Endothelial cell of umbilical vein (primary cell): ENCODE results near the gene EGFL7. TPM values are rescaled to one million over a fixed set of nuclear protein-coding genes. Genes with fewer than 3 reads are reported as not detected.

Source experiments
- BruUV-seq: library from RNA; stranded (reverse); fragments of 400-500 nt; replicated peaks from 2 replicates; lab custom pipeline; 2021; lab: Mats Ljungman, UMichigan
- CTCF ChIA-PET: fragments of 300-600, 350-600 bp; sonication (Branson Sonifier 250); formaldehyde crosslinking; loops from one replicate; lab custom pipeline; 2021; ENCODE audit warnings: antibody characterized with exemption, inconsistent platforms; lab: Charles Lee
- POLR2A ChIA-PET: fragments of 300-600, 350-600 bp; sonication (Branson Sonifier 250); formaldehyde crosslinking; loops from one replicate; lab custom pipeline; 2021; ENCODE audit warnings: antibody characterized with exemption, inconsistent platforms; lab: Charles Lee
- DNase-seq: peaks from one replicate; pipeline ENCODE4 v3.0.0-alpha.2; 2011; ENCODE audit warnings: low read depth, low spot score
- FAIRE-seq: peaks from 2 replicates; lab custom pipeline; 2011; peaks lifted over from hg19 to GRCh38; lab: Jason Lieb, UNC
- H2AFZ ChIP-seq: 2 replicates; pipeline ENCODE4 v1.6.0; 2012; ENCODE audit warnings: low read depth, low read length, control low read depth, inconsistent platforms
- H3K27ac ChIP-seq: 2 replicates; pipeline ENCODE4 v1.5.1; 2011; ENCODE audit warnings: low read depth, mild to moderate bottlenecking, control low read depth, low read length, moderate library complexity; ENCODE audit not compliant: insufficient read depth
- H3K27me3 ChIP-seq, 2 experiments: 2 replicates each; pipeline versions ENCODE4 v1.6.0 to v1.6.1; 2011; ENCODE audit warnings: low read length in 2 of 2, mixed read lengths in 1 of 2; ENCODE audit not compliant: control insufficient read depth in 2 of 2, insufficient read depth in 2 of 2
- H3K36me3 ChIP-seq, 2 experiments: 2 replicates in 1 of 2; 3 replicates in 1 of 2; pipeline ENCODE4 v1.5.1; 2011; ENCODE audit warnings: low read length in 2 of 2, mild to moderate bottlenecking in 1 of 2, moderate library complexity in 1 of 2; ENCODE audit not compliant: control insufficient read depth in 2 of 2, insufficient read depth in 2 of 2; ENCODE audit errors: extremely low read depth in 1 of 2
- H3K4me1 ChIP-seq: 3 replicates; pipeline ENCODE4 v1.5.1; 2011; ENCODE audit warnings: mild to moderate bottlenecking, low read length; ENCODE audit not compliant: control insufficient read depth, insufficient read depth; ENCODE audit errors: extremely low read depth
- H3K4me2 ChIP-seq: 2 replicates; pipeline ENCODE4 v1.6.1; 2011; ENCODE audit warnings: low read length, control low read depth, mixed read lengths; ENCODE audit not compliant: insufficient read depth
- H3K4me3 ChIP-seq, 3 experiments: fragments of 200-600 bp in 1 of 3; sonication (generic), shearing (Covaris generic) in 1 of 3; replicated peaks in 1 of 3; 2 replicates each; pipeline ENCODE4 v1.5.1; 2011 to 2016; ENCODE audit warnings: control low read depth in 3 of 3, low read length in 3 of 3, mild to moderate bottlenecking in 2 of 3, inconsistent platforms in 1 of 3, low read depth in 1 of 3, moderate library complexity in 1 of 3; ENCODE audit not compliant: insufficient read depth in 1 of 3
- H3K79me2 ChIP-seq: 2 replicates; pipeline ENCODE4 v1.6.0; 2012; ENCODE audit warnings: low read length, inconsistent platforms; ENCODE audit not compliant: control insufficient read depth, insufficient read depth
- H3K9ac ChIP-seq: replicated peaks from 2 replicates; pipeline ENCODE3; 2011; ENCODE audit warnings: low read length, control low read depth; ENCODE audit not compliant: insufficient read depth; ENCODE audit errors: extremely low read depth
- H3K9me1 ChIP-seq: replicated peaks from 3 replicates; pipeline ENCODE4 v1.6.0; 2011; ENCODE audit warnings: mild to moderate bottlenecking, low read length; ENCODE audit not compliant: control insufficient read depth, insufficient read depth; ENCODE audit errors: extremely low read depth
- H3K9me3 ChIP-seq: replicated peaks from 2 replicates; pipeline ENCODE4 v1.5.1; 2012; ENCODE audit warnings: low read length, inconsistent platforms; ENCODE audit not compliant: control insufficient read depth, insufficient read depth
- H4K20me1 ChIP-seq: replicated peaks from 2 replicates; pipeline ENCODE3; 2011; ENCODE audit warnings: mild to moderate bottlenecking, low read length; ENCODE audit not compliant: control insufficient read depth, insufficient read depth; ENCODE audit errors: extremely low read depth
- CTCF ChIP-seq, 2 donors: IDR thresholded peaks; 1 replicate in 1 of 2; 2 replicates in 1 of 2; pipeline ENCODE4 v1.5.1; 2011; ENCODE audit warnings: low read length in 2 of 2, mild to moderate bottlenecking in 2 of 2, moderate library complexity in 2 of 2, control low read depth in 1 of 2, inconsistent platforms in 1 of 2, low read depth in 1 of 2; ENCODE audit not compliant: insufficient read depth in 1 of 2; ENCODE audit errors: extremely low read depth in 1 of 2
- EZH2 ChIP-seq: IDR thresholded peaks from 2 replicates; pipeline ENCODE4 v1.6.1; 2012; ENCODE audit warnings: borderline replicate concordance, low read depth, mild to moderate bottlenecking, moderate library complexity, low read length, inconsistent platforms; ENCODE audit not compliant: severe bottlenecking
- FOS ChIP-seq: IDR thresholded peaks from 2 replicates; pipeline ENCODE4 v1.6.1; 2011; ENCODE audit warnings: mild to moderate bottlenecking, low read length, moderate library complexity, borderline replicate concordance; ENCODE audit not compliant: insufficient read depth
- GATA2 ChIP-seq: IDR thresholded peaks from 2 replicates; pipeline ENCODE4 v1.7.0; 2011; ENCODE audit warnings: low read depth, mild to moderate bottlenecking, moderate library complexity, mixed read lengths, low read length; ENCODE audit not compliant: insufficient read length, insufficient read depth
- JUN ChIP-seq: IDR thresholded peaks from 2 replicates; pipeline ENCODE4 v1.6.1; 2011; ENCODE audit warnings: borderline replicate concordance, low read depth; ENCODE audit not compliant: insufficient read length, insufficient read depth
- MAX ChIP-seq: IDR thresholded peaks from 2 replicates; pipeline ENCODE4 v1.6.1; 2011; ENCODE audit not compliant: insufficient read depth, insufficient read length
- MYC ChIP-seq: IDR thresholded peaks from one replicate; pipeline ENCODE4 v1.6.1; 2011; ENCODE audit warnings: mild to moderate bottlenecking, low read depth, low read length
- POLR2A ChIP-seq: IDR thresholded peaks from 2 replicates; pipeline ENCODE4 v1.6.1; 2012; ENCODE audit warnings: low read depth, mild to moderate bottlenecking, control low read depth, low read length
- POLR2AphosphoS5 ChIP-seq: IDR thresholded peaks from 2 replicates; pipeline ENCODE4 v1.6.1; 2012; ENCODE audit warnings: low read depth, mild to moderate bottlenecking, control low read depth, low read length, moderate library complexity; ENCODE audit not compliant: insufficient read depth
- dilution Hi-C: fragments of 300-500 bp; cut with MboI; formaldehyde crosslinking; loops from one replicate; pipeline ENCODE4 v1.15.0; 2019; ENCODE audit warnings: low sequenced_read_pairs; ENCODE audit not compliant: extremely low pct_ligation_motif_present
- intact Hi-C: fragments of 100-400 bp; cut with micrococcal nuclease; formaldehyde crosslinking; loops from one replicate; pipeline ENCODE4 v1.10.0; 2022
- polyA plus RNA-seq, 4 experiments: library from polyadenylated mRNA; depleted of rRNA in 3 of 4; stranded (reverse) in 3 of 4; unstranded in 1 of 4; fragments of >200 nt; gene quantifications; 2 replicates each; pipeline versions ENCODE4 v1.2.1 to v1.2.3, GENCODE V29; 2011 to 2012; ENCODE audit warnings: missing spikeins in 1 of 4
- total RNA-seq: library from RNA; stranded (reverse); gene quantifications from 2 replicates; pipeline ENCODE4 v1.2.3, GENCODE V29; 2021

Gene EGFL7
- total and polyA plus RNA-seq, 2 donors (not counting 3 experiments of a cell fraction or from before 2014, with no cell fraction given): 1,043 to 1,377 TPM

DNA sequence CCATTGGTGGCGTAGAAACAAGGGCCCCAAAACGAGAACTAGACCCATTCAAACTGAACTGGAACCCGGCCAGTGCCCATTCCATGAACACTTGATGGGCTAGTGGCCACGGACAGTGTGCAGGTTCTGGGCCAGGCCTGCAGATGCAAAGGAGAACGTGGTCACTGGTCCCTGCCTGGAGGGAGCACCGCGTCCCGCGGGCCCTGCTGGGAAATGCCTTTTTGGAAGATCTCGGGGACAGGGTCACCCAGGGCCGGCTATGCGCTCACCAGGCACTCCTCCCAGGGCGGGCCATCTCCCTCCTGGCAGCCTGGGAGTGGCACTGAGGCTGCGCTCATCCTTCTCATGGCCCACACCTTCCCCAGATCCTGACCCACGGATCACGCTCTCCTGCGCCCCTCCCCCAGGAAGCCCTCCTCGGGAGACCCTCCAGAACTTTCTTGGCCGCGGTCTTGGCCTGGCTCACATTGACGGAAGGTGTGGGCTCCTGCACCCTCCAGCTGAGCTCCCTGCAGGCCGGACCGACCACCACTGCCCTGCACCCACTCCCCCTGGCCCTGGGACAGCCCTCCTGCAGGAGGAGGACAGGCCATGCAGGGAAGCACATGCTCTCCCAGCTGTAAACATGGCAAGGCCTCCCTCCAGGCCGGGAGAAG is 46.9 kb downstream of the EGFL7 start:
- CTCF ChIA-PET: no interaction called here
- Histone ChIP-seq H4K20me1 (no peaks in the 10 kb centered on the region), H3K79me2 (peaks cover 16% of the 10 kb centered on the region), H3K4me3 (no peak overlapping the region), H3K9me1 (no peaks in the 10 kb centered on the region), H3K9ac (no peak overlapping the region), H3K4me2 (no peak overlapping the region), H3K27me3 (no peaks in the 10 kb centered on the region), H3K27ac (no peak overlapping the region), H3K36me3 (peaks cover 0 to 2% of the 10 kb centered on the region in 2 experiments), H2AFZ (no peak overlapping the region), H3K9me3 (no peaks in the 10 kb centered on the region), H3K4me1 (peaks cover 13% of the 10 kb centered on the region)
- POLR2A ChIA-PET: no interaction called here
- dilution Hi-C loops: no loop called here
- intact Hi-C loops: loop anchor here (5.0 kb wide), 3 partner anchors 37 to 227 kb away; partner anchors contain the start of gene SEC16A
- FAIRE-seq: no peak
- TF ChIP-seq POLR2A (no peak), CTCF (IDR thresholded peaks at IDR 0.05; ENCODE audit: extremely low read depth in 1 of 2, insufficient read depth in 1 of 2, low read depth in 1 of 2, low read length in 2 of 2) (no peak), FOS (no peak), GATA2 (no peak), MAX (no peak), MYC (no peak), EZH2 (no peak), JUN (no peak), POLR2AphosphoS5 (no peak)
- BruUV-seq: no TSS peak
- no peak for DNase-seq
